Measurements from ENCODE around the gene TMPRSS3.

Gene TMPRSS3

DNA sequence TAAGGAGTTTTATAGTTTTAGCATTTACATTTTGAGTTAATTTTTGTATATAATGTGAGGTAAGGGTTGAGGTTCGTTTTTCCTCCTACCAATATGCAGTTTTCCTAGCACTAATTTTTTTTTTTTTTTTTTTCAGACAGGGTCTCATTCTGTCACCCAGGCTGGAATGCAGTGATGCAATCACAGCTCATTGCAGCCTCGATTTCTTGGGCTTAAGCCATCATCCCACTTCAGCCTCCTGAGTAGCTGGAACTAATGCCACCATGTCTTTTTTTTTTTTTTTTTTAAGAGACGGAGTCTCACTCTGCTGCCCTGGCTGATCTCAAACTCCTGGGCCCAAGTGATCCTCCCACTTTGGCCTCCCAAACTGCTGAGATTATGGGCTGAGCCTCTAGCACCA is 5.3 kb upstream of the TMPRSS3 start:
- TF ChIP-seq, protein P1, sequence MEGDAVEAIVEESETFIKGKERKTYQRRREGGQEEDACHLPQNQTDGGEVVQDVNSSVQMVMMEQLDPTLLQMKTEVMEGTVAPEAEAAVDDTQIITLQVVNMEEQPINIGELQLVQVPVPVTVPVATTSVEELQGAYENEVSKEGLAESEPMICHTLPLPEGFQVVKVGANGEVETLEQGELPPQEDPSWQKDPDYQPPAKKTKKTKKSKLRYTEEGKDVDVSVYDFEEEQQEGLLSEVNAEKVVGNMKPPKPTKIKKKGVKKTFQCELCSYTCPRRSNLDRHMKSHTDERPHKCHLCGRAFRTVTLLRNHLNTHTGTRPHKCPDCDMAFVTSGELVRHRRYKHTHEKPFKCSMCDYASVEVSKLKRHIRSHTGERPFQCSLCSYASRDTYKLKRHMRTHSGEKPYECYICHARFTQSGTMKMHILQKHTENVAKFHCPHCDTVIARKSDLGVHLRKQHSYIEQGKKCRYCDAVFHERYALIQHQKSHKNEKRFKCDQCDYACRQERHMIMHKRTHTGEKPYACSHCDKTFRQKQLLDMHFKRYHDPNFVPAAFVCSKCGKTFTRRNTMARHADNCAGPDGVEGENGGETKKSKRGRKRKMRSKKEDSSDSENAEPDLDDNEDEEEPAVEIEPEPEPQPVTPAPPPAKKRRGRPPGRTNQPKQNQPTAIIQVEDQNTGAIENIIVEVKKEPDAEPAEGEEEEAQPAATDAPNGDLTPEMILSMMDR (IDR thresholded peaks at IDR 0.05; ENCODE audit: low read depth, low read length): no peak
- no peak overlapping the region for H3K4me3 ChIP-seq (ENCODE audit: low read depth, low read length)

DNA sequence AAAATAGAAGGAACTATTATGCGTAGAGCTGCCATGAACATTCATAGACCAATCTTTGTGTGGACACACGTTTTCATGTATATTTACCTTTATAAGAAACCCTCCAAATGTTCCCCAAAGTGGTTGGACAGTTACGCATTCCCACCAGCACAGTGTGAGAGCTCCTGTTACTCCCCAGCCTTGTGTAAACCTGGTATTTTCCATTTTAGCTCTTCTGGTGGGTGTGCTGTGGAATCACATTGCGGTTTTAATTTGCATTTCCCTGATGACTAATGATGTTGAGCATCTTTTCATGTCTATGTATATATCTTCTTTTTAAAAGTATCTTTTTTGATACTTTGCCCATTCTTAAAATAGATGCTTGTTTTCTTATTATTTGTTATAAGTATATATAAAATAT is 4.7 kb upstream of the TMPRSS3 start:
- TF ChIP-seq, protein P1 (IDR thresholded peaks at IDR 0.05; ENCODE audit: low read depth, low read length): no peak
- H3K4me3 ChIP-seq (ENCODE audit: low read depth, low read length): no peak overlapping the region

DNA sequence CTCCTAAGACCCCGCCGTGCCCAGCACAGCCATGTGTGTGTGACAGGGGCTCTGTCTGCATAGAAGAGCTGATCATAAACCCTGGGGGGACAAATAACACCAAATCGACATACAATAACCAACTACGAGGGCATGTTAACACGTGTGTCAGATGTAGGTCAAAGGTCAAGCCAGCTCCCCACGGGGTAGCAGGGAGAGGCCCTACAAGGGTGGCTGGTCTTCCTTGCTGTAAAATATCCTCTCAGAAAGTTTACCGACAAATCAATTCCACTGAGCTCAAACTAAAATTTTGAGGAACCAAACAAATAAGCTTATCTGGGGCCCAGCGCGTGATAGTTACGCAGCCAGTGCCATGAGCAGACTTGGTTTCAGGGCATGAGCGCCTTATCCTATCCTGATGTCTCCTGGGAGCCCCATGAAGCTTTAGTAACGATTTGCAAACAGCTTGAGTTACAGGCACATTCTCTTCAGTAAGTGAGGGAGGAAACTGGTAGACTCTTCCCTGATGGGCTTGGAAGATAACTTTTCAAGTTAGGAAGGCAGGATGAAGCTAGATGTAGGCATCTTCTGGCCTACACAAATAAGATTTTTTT is 2.7 kb upstream of the TMPRSS3 start:
- no peak overlapping the region for H3K4me3 ChIP-seq (ENCODE audit: low read depth, low read length)

DNA sequence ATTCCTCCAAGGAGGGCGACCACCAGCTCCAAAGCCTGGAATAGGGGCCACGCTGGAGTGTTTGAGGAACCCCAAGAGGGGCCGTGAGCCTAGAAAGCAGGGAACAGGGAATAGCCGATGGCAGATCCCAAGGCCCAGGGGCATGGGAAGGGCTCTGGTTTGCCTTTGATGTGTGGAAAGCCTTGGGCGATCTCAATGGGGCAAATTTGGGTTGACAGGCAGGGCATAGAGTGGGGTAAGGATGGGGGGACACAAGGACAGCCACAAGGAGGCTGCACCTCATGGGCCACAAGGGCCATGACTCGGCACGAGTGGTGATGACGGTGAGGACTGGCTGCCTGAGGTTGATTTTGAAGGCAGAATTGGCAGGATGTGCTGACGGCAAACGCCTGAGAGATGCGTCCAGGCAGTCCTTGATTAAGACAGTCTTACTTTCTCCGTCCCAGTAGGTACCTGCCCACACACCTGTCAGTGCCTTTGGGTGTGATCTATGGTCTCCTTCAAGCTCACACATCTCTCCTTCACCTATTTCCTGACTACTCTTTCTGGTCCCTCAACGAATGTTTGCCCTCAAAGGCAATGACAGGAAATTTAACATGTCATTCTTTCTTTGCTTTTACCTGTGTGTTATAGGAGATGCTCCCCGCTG is 2.0 kb upstream of the TMPRSS3 start:
- TF ChIP-seq, protein P1 (IDR thresholded peaks at IDR 0.05; ENCODE audit: low read depth, low read length): no peak

More for the DNA sequence above, 2.7 kb upstream of the TMPRSS3 start:
- TF ChIP-seq, protein P1 (IDR thresholded peaks at IDR 0.05; ENCODE audit: low read depth, low read length): no peak

DNA sequence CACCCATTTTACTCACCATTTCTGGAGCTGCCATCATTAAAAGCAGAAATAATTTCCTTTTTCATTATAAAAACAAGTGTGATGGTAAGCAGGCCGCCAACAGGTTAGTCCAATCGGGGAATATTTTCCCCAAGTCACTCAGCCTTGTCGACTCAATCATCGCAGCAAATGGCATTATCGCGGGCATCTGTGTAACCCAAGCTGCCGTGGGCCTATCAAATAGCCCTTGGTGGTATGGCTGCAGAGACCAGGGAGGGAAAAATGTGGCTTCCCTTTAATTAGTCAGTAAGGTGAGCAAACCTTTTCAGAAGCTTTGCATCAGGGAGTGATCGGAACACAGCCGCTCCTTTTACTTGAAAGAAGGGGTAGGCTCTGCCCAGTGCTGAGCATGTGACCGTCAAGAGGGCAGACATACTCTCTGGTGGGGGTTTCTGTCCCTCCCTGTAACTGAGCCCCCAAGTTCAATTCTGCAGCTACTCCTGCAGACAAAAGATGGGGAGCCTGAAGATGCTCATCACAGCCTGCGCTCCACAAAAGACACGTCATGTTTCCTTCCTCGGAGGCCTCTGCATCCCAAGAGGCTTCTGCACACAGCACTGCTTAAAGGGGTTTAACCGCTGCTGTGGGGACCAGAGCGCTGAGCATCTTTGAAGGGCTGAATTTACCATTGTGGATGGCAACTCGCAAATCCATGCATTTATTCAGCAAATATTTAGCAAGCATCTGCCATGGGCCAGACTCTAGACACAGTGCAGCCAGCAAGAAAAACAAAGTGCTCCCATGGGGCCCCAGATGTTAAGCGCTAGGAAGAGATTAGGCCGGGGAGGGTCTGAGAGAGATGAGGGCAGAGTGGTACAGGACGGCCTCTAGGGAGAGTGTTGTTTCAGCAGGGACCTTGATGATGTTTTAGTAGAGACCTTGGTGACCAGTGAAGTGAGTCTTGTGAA is 1.2 kb upstream of the TMPRSS3 start:
- no peak overlapping the region for H3K4me3 ChIP-seq (ENCODE audit: low read depth, low read length)
- TF ChIP-seq, protein P1 (IDR thresholded peaks at IDR 0.05; ENCODE audit: low read depth, low read length): no peak

More for the DNA sequence above, 2.0 kb upstream of the TMPRSS3 start:
- H3K4me3 ChIP-seq (ENCODE audit: low read depth, low read length): no peak overlapping the region

DNA sequence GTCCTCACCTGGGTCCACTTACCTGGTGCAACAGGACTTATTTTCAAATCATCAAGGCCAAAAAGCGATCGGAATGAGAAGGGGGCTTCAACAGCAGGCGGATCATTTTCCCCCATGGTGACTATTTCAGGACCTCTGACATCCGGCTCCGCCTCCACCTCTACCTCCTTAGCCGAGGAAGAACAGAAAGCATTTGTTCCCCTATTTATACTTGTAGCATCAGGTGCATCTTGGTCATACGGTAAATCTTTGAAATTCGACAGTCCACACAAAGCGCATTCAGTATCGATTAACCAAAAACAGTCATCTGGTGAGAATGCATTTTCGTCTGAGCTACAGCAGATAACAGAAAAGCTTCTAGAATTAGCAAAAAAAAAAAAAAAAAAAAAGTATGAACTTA is 550 bp downstream of the TMPRSS3 start:
- TF ChIP-seq, protein P1 (IDR thresholded peaks at IDR 0.05; ENCODE audit: low read depth, low read length): no peak

More for the DNA sequence above, 550 bp downstream of the TMPRSS3 start:
- H3K4me3 ChIP-seq (ENCODE audit: low read depth, low read length): no peak overlapping the region

Measured in WI38 (cell line).